B cell (primary cell): ENCODE results near the gene LAMA3. TPM values are rescaled to one million over a fixed set of nuclear protein-coding genes. Genes with fewer than 3 reads are reported as not detected.

Source experiments
- ATAC-seq: fragments of 200-7000 bp; cut with Tn5 transposase; one replicate; pipeline ENCODE4 v1.10.0; 2021; ENCODE audit warnings: low read depth, mild to moderate bottlenecking, moderate number of reproducible peaks, moderate library complexity
- CTCF ChIA-PET: fragments of 350-600 bp; sonication (Branson Sonifier 250); formaldehyde crosslinking; loops from one replicate; lab custom pipeline; 2021; ENCODE audit warnings: antibody characterized with exemption, inconsistent platforms; lab: Charles Lee
- POLR2A ChIA-PET: fragments of 350-600 bp; sonication (Branson Sonifier 250); formaldehyde crosslinking; loops from one replicate; lab custom pipeline; 2021; ENCODE audit warnings: antibody characterized with exemption; lab: Charles Lee
- DNase-seq: peaks from one replicate; pipeline ENCODE4 v3.0.0; 2013
- H2AFZ ChIP-seq: 2 replicates; pipeline ENCODE4 v1.6.1; 2012; ENCODE audit warnings: mild to moderate bottlenecking, low read depth, low read length; ENCODE audit not compliant: insufficient read depth, poor library complexity, severe bottlenecking
- H3K27ac ChIP-seq, 2 donors: 1 replicate in 1 of 2; 2 replicates in 1 of 2; pipeline ENCODE4 v1.5.1; 2012 to 2013; ENCODE audit warnings: low read length in 2 of 2, mild to moderate bottlenecking in 2 of 2, moderate library complexity in 1 of 2
- H3K27me3 ChIP-seq, 4 experiments: fragments of 200-600 bp in 1 of 4; sonication (generic) in 1 of 4; replicated peaks in 1 of 4; 1 replicate in 2 of 4; 2 replicates in 2 of 4; pipeline versions ENCODE4 v1.6.1 to v1.7.0; 2013 to 2016; ENCODE audit warnings: low read length in 3 of 4, mild to moderate bottlenecking in 2 of 4, mixed read lengths in 1 of 4, moderate library complexity in 1 of 4; ENCODE audit not compliant: insufficient read depth in 4 of 4, control insufficient read depth in 3 of 4; ENCODE audit errors: control extremely low read depth in 1 of 4
- H3K36me3 ChIP-seq, 2 experiments: replicated peaks in 1 of 2; 1 replicate in 1 of 2; 2 replicates in 1 of 2; pipeline versions ENCODE4 v1.6.1 to v1.7.1; 2013; ENCODE audit warnings: low read length in 1 of 2; ENCODE audit not compliant: insufficient read depth in 2 of 2, control insufficient read depth in 1 of 2; ENCODE audit errors: control extremely low read depth in 1 of 2, extremely low read depth in 1 of 2
- H3K4me1 ChIP-seq, 2 donors: fragments of 200-600 bp in 1 of 2; sonication (generic) in 1 of 2; 1 replicate in 1 of 2; 2 replicates in 1 of 2; pipeline versions ENCODE4 v1.5.1 to v1.6.1; 2013 to 2017; ENCODE audit warnings: low read length in 2 of 2; ENCODE audit not compliant: control insufficient read depth in 2 of 2, insufficient read depth in 2 of 2
- H3K4me2 ChIP-seq: replicated peaks from 2 replicates; pipeline ENCODE3; 2012; ENCODE audit warnings: mild to moderate bottlenecking, low read depth, low read length; ENCODE audit not compliant: poor library complexity, severe bottlenecking
- H3K4me3 ChIP-seq, 5 experiments: fragments of 200-600 bp in 1 of 5; sonication (generic) in 1 of 5; 1 replicate in 3 of 5; 2 replicates in 2 of 5; pipeline versions ENCODE4 v1.5.1 to v1.7.0; 2011 to 2016; ENCODE audit warnings: low read length in 4 of 5, mild to moderate bottlenecking in 4 of 5, low read depth in 2 of 5, control low read depth in 1 of 5, moderate library complexity in 1 of 5; ENCODE audit not compliant: insufficient read depth in 1 of 5; ENCODE audit errors: control extremely low read depth in 1 of 5, extremely low read depth in 1 of 5
- H3K79me2 ChIP-seq: fragments of 200-600 bp; sonication (generic); one replicate; pipeline ENCODE4 v1.6.0; 2016; ENCODE audit warnings: low read length; ENCODE audit not compliant: control insufficient read depth, insufficient read depth
- H3K9ac ChIP-seq: fragments of 200-600 bp; sonication (generic); 2 replicates; pipeline ENCODE4 v1.6.1; 2017; ENCODE audit warnings: mild to moderate bottlenecking, low read length, moderate library complexity
- H3K9me3 ChIP-seq, 3 donors: one replicate each; pipeline versions ENCODE4 v1.6.1 to v1.7.1; 2013; ENCODE audit warnings: low read length in 2 of 3; ENCODE audit not compliant: control insufficient read depth in 2 of 3, insufficient read depth in 1 of 3; ENCODE audit errors: control extremely low read depth in 1 of 3
- H4K20me1 ChIP-seq: 2 replicates; pipeline ENCODE4 v1.6.0; 2012; ENCODE audit warnings: mild to moderate bottlenecking, low read length; ENCODE audit not compliant: insufficient read depth, control insufficient read depth, poor library complexity, severe bottlenecking
- H3K27ac Mint-ChIP-seq: one replicate; pipeline ENCODE4 v1.8.0; 2021; ENCODE audit warnings: mixed read lengths
- H3K27me3 Mint-ChIP-seq: one replicate; pipeline ENCODE4 v1.8.0; 2021; ENCODE audit warnings: mixed read lengths
- H3K4me1 Mint-ChIP-seq: one replicate; pipeline ENCODE4 v1.8.0; 2021; ENCODE audit warnings: mixed read lengths
- H3K4me3 Mint-ChIP-seq: one replicate; pipeline ENCODE4 v1.8.0; 2021; ENCODE audit warnings: mixed read lengths
- H3K9me3 Mint-ChIP-seq: one replicate; pipeline ENCODE4 v1.8.0; 2022; ENCODE audit warnings: mixed read lengths; ENCODE audit not compliant: insufficient read depth
- CTCF ChIP-seq: fragments of 200-600 bp; IDR thresholded peaks from one replicate; pipeline ENCODE4 v1.8.0; 2022; ENCODE audit warnings: antibody characterized with exemption, mild to moderate bottlenecking
- EZH2 ChIP-seq: IDR thresholded peaks from 2 replicates; pipeline ENCODE4 v1.6.1; 2012; ENCODE audit warnings: borderline replicate concordance, low read depth, mild to moderate bottlenecking, moderate library complexity, low read length; ENCODE audit not compliant: insufficient read depth, poor library complexity, severe bottlenecking
- WGBS: methylation state at CpG from one replicate; pipeline ENCODE4 v1.1.5; 2013; ENCODE audit warnings: missing lambda C conversion rate; ENCODE audit not compliant: insufficient coverage; 5-methylcytosine and 5-hydroxymethylcytosine counted together
- intact Hi-C: fragments of 100-400 bp; cut with micrococcal nuclease; formaldehyde crosslinking; loops from one replicate; pipeline ENCODE4 v1.10.0; 2022
- polyA plus RNA-seq: library from polyadenylated mRNA; depleted of rRNA; stranded (reverse); fragments of >200 nt; gene quantifications from 2 replicates; pipeline ENCODE4 v1.2.3, GENCODE V29; 2012
- total RNA-seq, 2 donors: library from RNA; stranded (reverse); fragments of 120-200 nt in 1 of 2; gene quantifications; 1 replicate in 1 of 2; 2 replicates in 1 of 2; pipeline versions ENCODE4 v1.2.3 to v1.2.4, GENCODE V29; 2013 to 2022

LAMA3 gene
- total and polyA plus RNA-seq, 2 donors (not counting 1 experiment from before 2014, with no cell fraction given): 0.03 to 0.32 TPM

GRCh38 chr18:23800902-23801301 lies 111.6 kb downstream of the LAMA3 start:
- POLR2A ChIA-PET: no interaction called here
- Histone ChIP-seq H3K79me2 (no peaks in the 10 kb centered on the region), H3K27ac (no peak overlapping the region), H3K36me3 (no peaks in the 10 kb centered on the region), H3K9ac (no peak overlapping the region), H4K20me1 (no peaks in the 10 kb centered on the region), H3K9me3 (no peaks in the 10 kb centered on the region), H3K4me1 (no peaks in the 10 kb centered on the region), H3K4me2 (no peak overlapping the region), H2AFZ (no peak overlapping the region), H3K4me3 (no peak overlapping the region), H3K27me3 (no peaks in the 10 kb centered on the region)
- no peak for DNase-seq
- no peaks in the 10 kb centered on the region for H3K9me3 Mint-ChIP-seq
- intact Hi-C loops: no loop called here
- no peaks in the 10 kb centered on the region for H3K4me1 Mint-ChIP-seq
- no CpG with 5 or more reads among the region's 3 CpGs for WGBS
- CTCF ChIA-PET: interaction anchor here (1.5 kb wide), 1 partner anchor 118 kb away, joined by 3 read pairs; no protein-coding TSS in a partner anchor
- H3K27me3 Mint-ChIP-seq: peaks cover 14% of the 10 kb centered on the region
- no peak overlapping the region for H3K4me3 Mint-ChIP-seq
- no peak overlapping the region for H3K27ac Mint-ChIP-seq
- no peak for ATAC-seq
- TF ChIP-seq EZH2 (no peak), CTCF (no peak)

DNA sequence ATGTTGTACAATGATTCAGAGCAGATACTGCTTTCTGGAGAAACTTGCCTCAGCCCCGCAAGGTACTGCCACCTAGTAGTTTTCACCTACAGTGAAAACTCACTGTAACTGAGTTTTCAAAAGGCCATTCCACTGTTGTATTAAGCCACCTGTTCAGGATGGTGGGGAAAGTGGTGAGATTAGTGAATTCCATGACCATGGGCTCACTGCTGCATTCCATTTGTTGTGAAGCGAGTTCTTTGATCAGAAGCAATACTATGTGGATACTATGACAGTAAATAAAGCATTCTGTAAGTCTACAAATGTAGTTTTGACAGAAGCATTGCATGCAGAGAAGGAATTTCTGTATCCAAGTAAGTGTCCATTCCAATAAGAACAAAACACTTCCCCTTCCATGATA lies 113.6 kb downstream of the LAMA3 start:
- intact Hi-C loops: no loop called here
- POLR2A ChIA-PET: no interaction called here
- Histone ChIP-seq H3K4me3 (no peak overlapping the region), H3K9me3 (no peaks in the 10 kb centered on the region), H3K36me3 (no peaks in the 10 kb centered on the region), H3K27ac (no peak overlapping the region), H3K79me2 (no peaks in the 10 kb centered on the region), H3K4me1 (no peaks in the 10 kb centered on the region), H2AFZ (no peak overlapping the region), H3K4me2 (no peak overlapping the region), H4K20me1 (no peaks in the 10 kb centered on the region), H3K9ac (no peak overlapping the region), H3K27me3 (no peaks in the 10 kb centered on the region)
- H3K9me3 Mint-ChIP-seq: no peaks in the 10 kb centered on the region
- TF ChIP-seq CTCF: no peak
- no peak for TF ChIP-seq EZH2
- DNase-seq: no peak
- no CpG with 5 or more reads among the region's 2 CpGs for WGBS
- CTCF ChIA-PET: no interaction called here
- no peak for ATAC-seq
- H3K27ac Mint-ChIP-seq: no peak overlapping the region
- H3K4me3 Mint-ChIP-seq: no peak overlapping the region
- peaks cover 18% of the 10 kb centered on the region for H3K27me3 Mint-ChIP-seq
- no peaks in the 10 kb centered on the region for H3K4me1 Mint-ChIP-seq
